HTR-8/SVneo (cell line): Measurements from ENCODE around the gene XDH.

Source experiments
- DNase-seq: peaks from one replicate; pipeline ENCODE4 v3.0.0; 2011; ENCODE audit warnings: low spot score, mixed read lengths; ENCODE audit not compliant: insufficient read length
- FAIRE-seq: peaks from 2 replicates; lab custom pipeline; 2011; peaks lifted over from hg19 to GRCh38; lab: Jason Lieb, UNC

XDH gene

GRCh38 chr2:31414601-31415241 lies at the start of gene XDH:
XDH (minus strand) TSS chr2:31414742; CDS start chr2:31414666, 76 bp downstream.
- FAIRE-seq (peak; percentile 33), DNase-seq (no peak)

DNA sequence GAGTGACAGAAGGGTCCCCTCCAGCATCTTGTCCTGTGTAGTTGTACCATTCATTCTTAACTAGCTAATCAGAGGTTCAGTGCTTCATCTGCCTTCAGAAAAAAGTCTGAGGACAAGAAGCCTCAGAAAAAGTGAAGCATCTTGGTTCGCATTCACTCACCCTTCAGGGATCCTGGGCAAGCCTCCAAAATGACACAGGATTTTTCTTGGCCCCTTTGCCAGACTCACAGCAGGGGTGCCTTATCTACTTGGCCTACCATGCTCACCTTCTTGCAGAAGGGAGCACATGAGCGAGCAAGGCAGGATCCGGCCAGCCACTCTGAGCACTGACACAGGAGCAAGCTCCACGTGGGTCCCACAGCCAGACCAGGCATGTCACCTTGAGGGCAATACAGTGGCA lies 43.1 kb upstream of the XDH start:
- no peak for FAIRE-seq
- DNase-seq: no peak

DNA sequence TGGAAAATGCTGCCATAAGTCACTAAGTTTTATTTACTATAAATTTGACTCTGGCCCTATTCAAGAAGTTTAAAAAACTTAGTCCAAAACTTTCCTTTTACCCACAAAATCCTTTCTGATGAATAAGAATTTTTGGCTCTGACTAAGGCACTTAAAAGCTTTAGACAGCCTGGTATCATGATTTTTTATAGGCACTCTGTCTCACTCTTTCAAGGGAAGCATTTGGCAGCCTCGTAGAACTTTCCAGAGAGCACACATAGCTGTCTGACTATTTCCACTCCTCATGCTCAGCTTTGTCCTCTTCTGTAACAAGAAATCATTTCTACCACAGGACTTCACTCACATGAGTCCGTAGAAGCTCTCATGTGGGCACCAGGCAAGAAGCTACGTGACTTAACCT lies 32.3 kb upstream of the XDH start:
- FAIRE-seq (no peak), DNase-seq (no peak)

GRCh38 chr2:31442376-31442775 lies 27.8 kb upstream of the XDH start:
- no peak for FAIRE-seq
- DNase-seq: no peak

GRCh38 chr2:31440764-31441163 lies 26.2 kb upstream of the XDH start:
- FAIRE-seq: peak; percentile 51
- DNase-seq: peak; percentile 44

DNA sequence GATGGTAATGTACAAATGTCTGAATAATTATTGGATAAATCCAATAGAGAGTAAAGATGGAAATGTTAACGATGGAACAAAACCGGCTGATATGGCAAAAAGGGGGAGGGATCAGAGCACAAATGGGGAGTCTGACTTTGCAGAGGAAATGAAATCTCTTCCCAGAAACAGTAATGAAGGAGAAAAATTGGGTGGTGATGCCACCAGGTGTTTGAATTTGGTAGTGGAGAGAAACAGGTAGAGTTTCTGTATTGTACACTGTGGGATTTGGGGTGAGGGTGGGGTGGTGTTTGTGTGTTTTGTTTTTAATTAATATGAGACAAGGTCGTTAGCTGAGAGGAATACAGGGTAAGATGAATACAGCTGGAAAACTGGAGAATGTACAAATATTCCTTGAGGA lies 20.4 kb upstream of the XDH start:
- FAIRE-seq (no peak), DNase-seq (no peak)

- no peak for DNase-seq
Measured at GRCh38 chr2:31433541-31433940, 19.0 kb upstream of the XDH start.

DNA sequence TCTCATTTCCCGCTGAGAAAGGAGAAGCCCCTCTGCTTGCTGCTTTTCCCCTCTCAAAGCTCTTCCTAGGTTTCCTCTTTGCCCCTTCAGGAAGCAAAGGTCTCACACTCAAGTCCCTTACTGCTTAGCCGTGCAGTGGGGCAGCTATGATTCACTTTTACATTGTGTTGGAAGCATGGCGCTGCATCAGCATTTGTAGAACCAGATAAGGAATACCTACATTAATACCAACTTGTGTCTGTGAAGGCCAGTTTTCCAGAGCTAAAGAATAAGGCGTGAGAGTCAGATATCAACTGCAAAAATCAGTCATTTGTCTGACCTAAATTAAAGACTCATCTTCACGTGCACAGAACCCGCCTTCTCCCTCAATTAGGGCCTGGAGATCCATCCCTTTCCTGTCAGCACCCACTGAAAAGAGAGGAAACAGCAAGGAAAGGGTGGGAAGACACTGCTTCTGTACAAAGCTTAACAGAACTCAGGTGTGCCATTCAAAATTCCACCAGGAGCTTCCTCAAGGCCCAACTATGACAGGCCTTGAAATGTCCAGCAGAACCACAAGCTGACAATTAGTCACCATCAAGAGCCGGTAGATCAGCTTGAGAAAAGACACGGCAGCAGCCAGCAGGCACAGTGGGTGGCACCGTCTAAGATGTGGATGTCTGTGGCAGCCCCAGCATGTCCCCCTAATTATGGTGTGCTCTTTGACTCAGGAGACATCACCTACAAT lies 16.1 kb upstream of the XDH start:
- no peak for DNase-seq
- FAIRE-seq: no peak

More at GRCh38 chr2:31433541-31433940, 19.0 kb upstream of the XDH start:
- FAIRE-seq: no peak

DNA sequence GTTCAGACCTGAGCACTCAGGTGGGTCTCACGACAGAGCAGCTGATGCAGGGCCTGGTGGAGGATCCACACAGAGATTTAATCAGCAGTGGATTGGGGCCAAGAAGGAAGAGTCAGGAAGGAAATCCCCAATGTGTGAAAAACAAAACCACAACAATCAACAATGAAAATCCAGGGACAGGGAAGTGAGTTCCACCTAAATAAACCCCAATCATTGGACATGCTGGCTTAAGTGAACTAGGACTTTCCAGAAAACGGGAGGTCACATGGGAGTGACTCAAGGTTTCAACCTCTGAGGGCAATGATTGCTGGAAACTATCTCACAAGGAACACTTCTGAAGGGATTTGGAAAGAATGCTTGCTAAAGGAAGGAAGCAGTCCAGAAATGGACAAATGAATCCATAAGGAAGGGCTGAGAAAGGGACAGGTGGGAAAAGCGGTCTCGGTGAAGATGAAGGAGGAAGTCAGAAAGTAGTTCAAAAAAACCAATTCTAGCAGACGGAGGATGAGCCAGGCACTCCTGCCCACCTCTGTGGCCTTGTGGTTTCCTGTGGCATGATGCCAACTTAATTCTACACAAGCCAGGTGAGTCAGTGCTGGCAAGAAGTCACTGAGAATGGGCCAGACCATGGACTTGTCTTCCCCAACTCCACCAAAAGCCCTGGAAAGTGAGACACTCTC lies 15.4 kb upstream of the XDH start:
- FAIRE-seq (no peak), DNase-seq (no peak)

GRCh38 chr2:31429040-31429439 lies 14.5 kb upstream of the XDH start:
- no peak for DNase-seq
- FAIRE-seq: no peak

- DNase-seq: no peak
- FAIRE-seq: peak; percentile 63
Measured at GRCh38 chr2:31428001-31428418, 13.5 kb upstream of the XDH start.

DNA sequence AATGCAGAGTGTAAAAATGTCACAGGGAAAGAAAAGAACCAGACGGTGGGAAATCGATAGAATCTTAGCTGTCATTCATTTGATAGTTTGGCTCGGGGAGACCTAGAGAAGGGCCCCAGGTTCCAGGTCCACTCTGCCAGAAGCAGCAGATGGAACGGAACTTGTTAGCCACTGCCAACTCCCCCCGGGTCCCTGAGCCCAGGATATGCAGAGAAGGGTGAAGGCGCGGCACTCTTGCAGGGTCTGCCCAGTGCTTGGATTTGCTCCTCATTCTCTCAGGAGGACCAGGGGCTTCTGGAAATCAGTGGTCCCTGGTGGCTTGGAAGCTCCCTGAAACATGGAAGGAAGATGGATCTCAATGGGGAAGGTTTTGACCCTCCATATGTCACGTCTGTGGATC lies 11.6 kb upstream of the XDH start:
- DNase-seq: no peak
- no peak for FAIRE-seq

GRCh38 chr2:31421634-31422033 lies 7.1 kb upstream of the XDH start:
- no peak for FAIRE-seq
- no peak for DNase-seq

GRCh38 chr2:31420936-31421335 lies 6.4 kb upstream of the XDH start:
- DNase-seq (no peak), FAIRE-seq (no peak)

- FAIRE-seq: no peak
- no peak for DNase-seq
Measured at GRCh38 chr2:31419386-31419785, 4.8 kb upstream of the XDH start.

DNA sequence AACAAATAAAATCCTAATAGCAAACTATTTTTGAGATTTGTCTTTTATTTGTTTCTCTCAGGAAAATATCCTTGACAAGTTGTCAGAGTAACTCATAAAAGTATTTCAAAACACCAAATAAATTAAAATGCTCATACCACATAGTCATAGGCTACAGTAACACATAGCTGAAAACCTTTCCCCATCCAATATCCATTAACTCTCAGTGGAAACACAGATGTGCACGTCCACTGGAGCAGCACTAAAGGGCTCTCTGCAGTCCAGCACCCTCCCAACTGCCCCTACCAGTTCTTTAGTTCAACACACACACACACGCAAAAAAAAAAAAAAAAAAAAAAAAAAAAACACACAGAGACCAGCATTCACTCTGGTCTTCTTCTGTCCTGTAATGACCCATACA lies 879 bp upstream of the XDH start:
- DNase-seq (no peak), FAIRE-seq (no peak)

DNA sequence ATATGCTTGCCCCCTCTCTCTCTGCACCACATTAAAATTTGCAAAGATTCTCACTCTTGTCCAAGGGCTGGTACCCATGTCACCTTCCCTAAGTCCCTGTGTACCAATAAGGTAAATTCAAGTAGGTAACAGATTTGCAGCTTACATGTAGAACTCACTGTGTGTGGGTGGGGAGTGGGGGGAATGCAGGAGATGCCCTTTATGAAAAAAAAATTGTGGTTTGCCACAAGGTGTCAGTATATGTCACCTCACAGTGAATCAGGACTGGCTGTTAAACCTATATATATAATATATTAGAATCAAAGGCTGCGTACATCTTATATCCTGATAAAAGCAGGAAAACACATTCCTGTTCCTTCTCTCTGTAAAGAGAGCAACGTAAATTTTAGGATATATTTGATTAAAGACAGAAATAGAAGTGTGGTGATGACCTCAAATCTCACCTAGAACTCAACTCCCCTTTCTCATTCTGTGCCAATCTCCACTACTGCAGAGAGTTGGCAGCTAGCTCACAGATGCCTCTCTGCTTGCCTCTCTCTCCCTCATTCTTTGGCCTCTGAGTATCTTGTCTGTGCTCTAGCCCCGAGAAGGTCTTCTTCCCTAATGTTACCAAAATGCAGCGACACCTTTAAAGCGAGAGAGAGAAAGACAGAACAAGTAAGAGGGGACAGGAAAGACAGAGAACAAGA lies 536 bp downstream of the XDH start:
- DNase-seq: no peak

GRCh38 chr2:31413025-31413424 lies 1.5 kb downstream of the XDH start:
- DNase-seq (no peak), FAIRE-seq (no peak)

More for the DNA sequence above, 536 bp downstream of the XDH start:
- FAIRE-seq: no peak

DNA sequence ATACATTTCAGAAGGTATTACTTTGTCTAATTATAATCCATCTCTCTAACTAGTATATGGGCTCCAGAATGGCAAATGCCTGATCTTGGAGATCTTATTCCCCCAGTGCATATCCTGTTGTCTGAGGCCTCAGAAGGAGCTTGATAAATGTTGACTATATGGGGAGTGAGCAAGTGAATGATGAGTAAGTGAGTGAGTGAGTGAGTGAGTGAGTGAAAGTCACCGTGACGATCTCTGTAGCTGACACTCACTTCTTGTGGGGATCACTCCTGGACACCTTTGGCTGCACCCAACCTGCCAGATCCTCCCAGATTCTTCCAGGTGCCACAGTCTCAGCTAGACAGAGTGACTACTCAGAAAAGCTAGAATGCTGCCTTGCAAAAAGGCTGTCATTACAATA lies 2.8 kb downstream of the XDH start:
- FAIRE-seq: no peak

GRCh38 chr2:31406593-31407385 lies 7.8 kb downstream of the XDH start:
- FAIRE-seq (no peak), DNase-seq (no peak)

More for the DNA sequence above, 2.8 kb downstream of the XDH start:
- no peak for DNase-seq
